ENCODE measurements around the gene HMGN2. TPM values are rescaled to one million over a fixed set of nuclear protein-coding genes. Genes with fewer than 3 reads are reported as not detected.

Gene HMGN2
- total RNA-seq, 1 donor from 2014 or later, result 964 TPM

GRCh38 chr1:26449868-26450267 is 22.4 kb upstream of the HMGN2 start:
- no peak for DNase-seq (ENCODE audit: low spot score)
- no peak overlapping the region for H3K27ac ChIP-seq
- no peak overlapping the region for H3K4me2 ChIP-seq
- Mint-ChIP-seq H3K4me1 (no peaks in the 10 kb centered on the region), H3K27ac (no peak overlapping the region), H3K36me3 (peaks cover 28% of the 10 kb centered on the region), H3K4me3 (peak overlapping the region; percentile 39), H3K27me3 (ENCODE audit: insufficient read depth, low read depth) (peaks cover 5% of the 10 kb centered on the region), H3K9me3 (no peaks in the 10 kb centered on the region)
- peaks cover 4% of the 10 kb centered on the region for H3F3A ChIP-seq (ENCODE audit: low read depth)
- H3K4me3 ChIP-seq, result no peak overlapping the region
- no peaks in the 10 kb centered on the region for H4K20me1 ChIP-seq (ENCODE audit: low read depth)
- TF ChIP-seq EZH2 (IDR thresholded peaks at IDR 0.05) (no peak), EZH2phosphoT487 (IDR thresholded peaks at IDR 0.05) (no peak), CTCF (IDR thresholded peaks at IDR 0.05) (no peak)
- no peaks in the 10 kb centered on the region for H3K4me1 ChIP-seq
- H3K9ac ChIP-seq, result no peak overlapping the region
- no peak overlapping the region for H2AFZ ChIP-seq (replicated peaks)
- H3K9me3 ChIP-seq (ENCODE audit: low read depth), result no peaks in the 10 kb centered on the region
- H3K27me3 ChIP-seq, result no peaks in the 10 kb centered on the region
- H3K36me3 ChIP-seq, result peaks cover 3% of the 10 kb centered on the region
- no peaks in the 10 kb centered on the region for H3K79me2 ChIP-seq (ENCODE audit: low read depth)

- H3F3A ChIP-seq (ENCODE audit: low read depth), result peaks cover 4% of the 10 kb centered on the region
- H3K27ac ChIP-seq, result no peak overlapping the region
- no peak overlapping the region for H3K4me2 ChIP-seq
- no peaks in the 10 kb centered on the region for H3K79me2 ChIP-seq (ENCODE audit: low read depth)
- Mint-ChIP-seq H3K4me3 (no peak overlapping the region), H3K27me3 (ENCODE audit: insufficient read depth, low read depth) (peaks cover 5% of the 10 kb centered on the region), H3K9me3 (no peaks in the 10 kb centered on the region), H3K4me1 (no peaks in the 10 kb centered on the region), H3K36me3 (peaks cover 31% of the 10 kb centered on the region), H3K27ac (no peak overlapping the region)
- peaks cover 3% of the 10 kb centered on the region for H3K36me3 ChIP-seq
- H3K27me3 ChIP-seq, result no peaks in the 10 kb centered on the region
- no peak overlapping the region for H2AFZ ChIP-seq (replicated peaks)
- no peak overlapping the region for H3K4me3 ChIP-seq
- DNase-seq (ENCODE audit: low spot score), result no peak
- H3K9me3 ChIP-seq (ENCODE audit: low read depth), result no peaks in the 10 kb centered on the region
- no peaks in the 10 kb centered on the region for H4K20me1 ChIP-seq (ENCODE audit: low read depth)
- no peaks in the 10 kb centered on the region for H3K4me1 ChIP-seq
- no peak overlapping the region for H3K9ac ChIP-seq
- no peak for TF ChIP-seq EZH2phosphoT487 (IDR thresholded peaks at IDR 0.05)
- TF ChIP-seq CTCF (IDR thresholded peaks at IDR 0.05), result no peak
- TF ChIP-seq EZH2 (IDR thresholded peaks at IDR 0.05), result no peak
Observed at GRCh38 chr1:26450908-26451307, 21.3 kb upstream of the HMGN2 start.

- Histone ChIP-seq H3K79me2 (ENCODE audit: low read depth) (no peaks in the 10 kb centered on the region), H3F3A (ENCODE audit: low read depth) (peaks cover 4% of the 10 kb centered on the region), H2AFZ (replicated peaks) (no peak overlapping the region), H3K4me1 (no peaks in the 10 kb centered on the region), H3K4me3 (no peak overlapping the region), H3K36me3 (peaks cover 3% of the 10 kb centered on the region), H3K9ac (no peak overlapping the region), H4K20me1 (ENCODE audit: low read depth) (no peaks in the 10 kb centered on the region), H3K27me3 (no peaks in the 10 kb centered on the region), H3K9me3 (ENCODE audit: low read depth) (no peaks in the 10 kb centered on the region), H3K4me2 (no peak overlapping the region), H3K27ac (no peak overlapping the region)
- H3K4me1 Mint-ChIP-seq, result no peaks in the 10 kb centered on the region
- no peak for TF ChIP-seq EZH2 (IDR thresholded peaks at IDR 0.05)
- TF ChIP-seq CTCF (IDR thresholded peaks at IDR 0.05), result no peak
- no peak for TF ChIP-seq EZH2phosphoT487 (IDR thresholded peaks at IDR 0.05)
- H3K27ac Mint-ChIP-seq, result no peak overlapping the region
- peaks cover 5% of the 10 kb centered on the region for H3K27me3 Mint-ChIP-seq (ENCODE audit: insufficient read depth, low read depth)
- peaks cover 26% of the 10 kb centered on the region for H3K36me3 Mint-ChIP-seq
- H3K9me3 Mint-ChIP-seq, result no peaks in the 10 kb centered on the region
- H3K4me3 Mint-ChIP-seq, result no peak overlapping the region
- no peak for DNase-seq (ENCODE audit: low spot score)
Observed at GRCh38 chr1:26452459-26453183, 19.6 kb upstream of the HMGN2 start.

Data from neural progenitor cell (in vitro differentiated cells).